ENCODE measurements around the gene MAP2.

GRCh38 chr2:209673811-209674210, 250.0 kb downstream of the MAP2 start:
- TF ChIP-seq CTCF (IDR thresholded peaks at IDR 0.05): no peak
- TF ChIP-seq POLR2A (IDR thresholded peaks at IDR 0.05): no peak
